GM12873 (cell line): ENCODE measurements around the gene UNCX.
A peak's percentile ranks its signal among the peaks of the same experiment; 100 is the strongest.

ENCODE experiments used
- CTCF ChIP-seq: IDR thresholded peaks from 2 replicates; pipeline ENCODE4 v1.5.1; 2012; ENCODE audit warnings: low read depth, mild to moderate bottlenecking, moderate library complexity, low read length, control low read depth; ENCODE audit not compliant: insufficient read depth; ENCODE audit errors: missing control alignments

UNCX gene

DNA sequence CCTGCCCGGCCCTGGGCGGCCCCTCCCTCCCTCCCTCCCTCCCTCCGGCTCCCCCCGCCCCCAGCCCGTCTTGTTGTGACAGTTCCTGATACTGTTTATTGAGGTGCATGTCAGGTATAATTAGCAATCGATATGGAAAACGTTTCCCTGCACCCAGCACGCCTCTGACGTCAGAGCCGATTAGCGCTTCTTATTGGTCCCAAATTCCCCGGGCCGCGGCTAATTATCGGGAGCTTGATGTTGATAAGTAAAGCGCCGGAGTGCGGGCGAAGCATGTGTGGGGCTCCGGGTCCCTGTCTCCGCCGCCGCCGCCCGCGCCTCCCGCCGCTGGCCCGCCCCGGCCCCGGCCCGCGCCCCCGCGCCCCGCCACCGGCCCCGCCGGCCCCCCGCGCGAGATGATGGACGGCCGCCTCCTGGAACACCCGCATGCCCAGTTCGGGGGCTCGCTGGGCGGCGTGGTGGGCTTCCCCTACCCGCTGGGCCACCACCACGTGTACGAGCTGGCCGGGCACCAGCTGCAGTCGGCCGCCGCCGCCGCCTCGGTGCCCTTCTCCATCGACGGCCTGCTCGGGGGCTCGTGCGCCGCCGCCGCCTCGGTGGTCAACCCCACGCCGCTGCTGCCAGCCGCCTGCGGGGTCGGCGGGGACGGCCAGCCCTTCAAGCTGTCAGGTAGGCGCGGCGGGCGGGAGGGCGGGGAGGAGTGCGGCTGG, at the start of gene UNCX:
Gene UNCX (plus strand): TSS at position 250 of the 710 bp plus-strand sequence. CDS start 146 bp downstream, at position 396.
- TF ChIP-seq CTCF = no peak

GRCh38 chr7:1187127-1187526, 45.5 kb upstream of the UNCX start:
- no peak for TF ChIP-seq CTCF

DNA sequence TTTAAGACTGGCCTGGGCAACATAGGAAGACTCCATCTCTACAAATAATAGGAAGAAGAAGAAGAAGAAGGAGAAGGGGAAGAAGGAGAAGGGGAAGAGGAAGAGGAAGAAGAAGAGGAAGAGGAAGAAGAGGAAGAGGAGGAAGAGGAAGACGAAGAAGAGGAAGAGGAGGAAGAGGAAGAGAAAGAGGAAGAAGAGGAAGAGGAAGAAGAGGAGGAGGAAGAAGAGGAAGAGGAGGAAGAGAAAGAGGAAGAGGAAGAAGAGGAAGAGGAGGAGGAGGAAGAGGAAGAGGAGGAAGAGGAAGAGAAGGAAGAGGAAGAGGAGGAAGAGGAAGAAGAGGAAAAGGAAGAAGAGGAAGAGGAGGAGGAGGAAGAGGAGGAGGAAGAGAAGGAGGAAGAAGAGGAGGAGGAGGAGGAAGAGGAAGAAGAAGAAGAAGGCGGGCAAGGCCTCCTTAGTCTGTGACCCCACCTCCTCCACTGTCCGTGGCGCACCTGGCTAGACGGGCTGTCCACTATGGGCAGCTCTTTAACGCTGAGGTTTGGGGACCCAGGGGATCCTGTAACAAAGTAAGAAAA, 43.9 kb upstream of the UNCX start:
- no peak for TF ChIP-seq CTCF

- no peak for TF ChIP-seq CTCF
Observed at GRCh38 chr7:1189986-1190772, 42.5 kb upstream of the UNCX start.

- peak; percentile 8 for TF ChIP-seq CTCF
Observed at GRCh38 chr7:1192171-1192676, 40.4 kb upstream of the UNCX start.

GRCh38 chr7:1193593-1194424, 38.9 kb upstream of the UNCX start:
- peak; percentile 43 for TF ChIP-seq CTCF
